Measurements from ENCODE around the gene ZNF579.
A peak's percentile ranks its signal among the peaks of the same experiment; 100 is the strongest.

ZNF579 gene, protein sequence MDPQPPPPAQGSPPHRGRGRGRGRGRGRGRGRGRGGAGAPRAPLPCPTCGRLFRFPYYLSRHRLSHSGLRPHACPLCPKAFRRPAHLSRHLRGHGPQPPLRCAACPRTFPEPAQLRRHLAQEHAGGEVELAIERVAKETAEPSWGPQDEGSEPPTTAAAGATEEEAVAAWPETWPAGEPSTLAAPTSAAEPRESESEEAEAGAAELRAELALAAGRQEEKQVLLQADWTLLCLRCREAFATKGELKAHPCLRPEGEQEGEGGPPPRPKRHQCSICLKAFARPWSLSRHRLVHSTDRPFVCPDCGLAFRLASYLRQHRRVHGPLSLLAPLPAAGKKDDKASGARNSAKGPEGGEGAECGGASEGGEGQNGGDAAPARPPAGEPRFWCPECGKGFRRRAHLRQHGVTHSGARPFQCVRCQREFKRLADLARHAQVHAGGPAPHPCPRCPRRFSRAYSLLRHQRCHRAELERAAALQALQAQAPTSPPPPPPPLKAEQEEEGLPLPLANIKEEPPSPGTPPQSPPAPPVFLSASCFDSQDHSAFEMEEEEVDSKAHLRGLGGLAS
- total RNA-seq: 5.8 reads per million, percentile 22 among the genes with 10 or more reads in this experiment

- peak; percentile 59 for DNase-seq
These were observed at the start of gene ZNF579 for GRCh38 chr19:55580628-55581144. Gene ZNF579, minus strand, starts transcription at chr19:55580848. Its CDS starts 1,209 bp downstream, at chr19:55579639.

- DNase-seq: peak; percentile 49
These were observed 45.7 kb upstream of the ZNF579 start for GRCh38 chr19:55626350-55626749.

DNA sequence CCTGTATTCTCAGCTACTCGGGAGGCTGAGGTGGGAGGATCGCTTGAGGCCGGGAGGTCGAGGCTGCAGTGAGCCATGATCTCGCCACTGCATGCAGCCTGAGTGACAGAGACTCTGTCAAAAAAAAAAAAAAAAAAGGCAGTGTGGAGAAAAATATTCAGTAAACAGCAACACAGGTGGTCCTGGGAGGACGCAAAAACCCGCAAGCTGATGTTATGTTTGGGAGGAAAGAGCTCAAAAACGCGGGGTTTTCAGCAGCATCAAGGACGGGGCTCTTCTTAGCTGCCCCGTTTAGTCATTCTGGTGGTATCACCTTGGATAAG lies 44.3 kb upstream of the ZNF579 start:
- DNase-seq: no peak

DNA sequence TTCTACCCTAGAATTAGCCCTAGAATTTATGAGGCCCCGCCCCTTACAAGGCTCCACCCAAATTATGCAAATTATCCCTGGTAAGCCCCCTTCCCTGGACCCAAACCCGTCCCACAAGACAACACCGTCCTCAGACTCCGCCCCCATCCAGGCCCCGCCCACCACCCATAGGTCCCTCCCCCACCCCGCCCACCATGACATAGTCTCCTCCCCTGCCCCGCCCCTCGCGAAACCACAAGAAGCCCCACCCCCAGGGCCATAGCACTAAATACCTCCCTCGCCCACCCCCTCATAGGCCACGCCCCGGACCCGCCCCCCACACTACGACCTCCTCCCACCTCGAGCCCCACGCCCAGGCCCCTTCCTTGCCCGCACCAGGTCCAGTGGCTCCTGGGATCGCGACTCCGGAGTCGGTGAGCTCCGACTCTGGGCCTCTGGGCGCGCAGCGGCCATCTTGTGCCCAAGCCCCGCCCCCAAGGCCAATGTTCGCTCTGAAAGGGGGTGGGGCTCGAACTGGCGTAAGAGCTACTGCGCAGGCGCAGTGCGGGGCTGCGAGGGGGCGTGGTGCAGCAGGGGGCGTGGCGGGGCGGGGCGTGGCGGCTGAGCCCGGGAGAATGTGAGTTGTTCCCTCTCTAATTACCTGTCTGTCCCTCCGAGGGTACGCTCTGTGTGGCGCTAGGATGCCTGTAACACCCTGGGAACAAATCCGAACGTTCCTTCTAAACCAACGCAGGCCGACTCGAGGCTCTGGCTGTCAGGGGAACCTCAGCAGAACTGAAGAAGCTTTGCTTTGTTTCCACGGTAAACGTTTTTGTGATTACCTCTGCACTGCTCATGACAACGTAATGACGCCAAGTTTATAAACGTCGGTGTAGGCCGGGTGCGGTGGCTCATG lies 43.7 kb upstream of the ZNF579 start, which contains the start of gene ZNF784:
TSS of gene ZNF784 (minus strand) at position 458 of the 895 bp plus-strand sequence. CDS start at position 453, 5 bp downstream.
- peak; percentile 93 for DNase-seq

DNA sequence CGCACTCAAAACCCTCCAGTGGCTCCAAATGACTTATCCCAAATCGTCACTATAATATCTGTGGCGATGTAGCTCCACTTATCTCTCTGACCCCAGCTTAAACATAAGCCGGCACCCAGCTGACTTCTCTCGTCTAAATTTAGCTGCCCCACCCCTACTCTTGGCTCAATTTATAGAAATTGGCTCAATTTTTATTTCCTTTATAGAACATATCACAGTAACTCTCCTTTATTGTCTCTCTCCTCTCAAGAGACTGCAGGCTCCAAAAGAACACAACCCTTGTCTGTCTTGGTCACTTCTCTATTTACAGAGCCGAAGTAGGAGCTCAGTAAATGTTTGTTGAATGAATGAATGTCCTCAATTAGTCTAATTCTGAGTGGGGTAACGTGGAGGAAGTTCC lies 42.9 kb upstream of the ZNF579 start:
- DNase-seq: no peak

GRCh38 chr19:55623130-55623529 lies 42.5 kb upstream of the ZNF579 start:
- no peak for DNase-seq

- no peak for DNase-seq
These were observed 41.8 kb upstream of the ZNF579 start for GRCh38 chr19:55622242-55622969.

GRCh38 chr19:55621673-55622231 lies 41.1 kb upstream of the ZNF579 start:
- no peak for DNase-seq

DNA sequence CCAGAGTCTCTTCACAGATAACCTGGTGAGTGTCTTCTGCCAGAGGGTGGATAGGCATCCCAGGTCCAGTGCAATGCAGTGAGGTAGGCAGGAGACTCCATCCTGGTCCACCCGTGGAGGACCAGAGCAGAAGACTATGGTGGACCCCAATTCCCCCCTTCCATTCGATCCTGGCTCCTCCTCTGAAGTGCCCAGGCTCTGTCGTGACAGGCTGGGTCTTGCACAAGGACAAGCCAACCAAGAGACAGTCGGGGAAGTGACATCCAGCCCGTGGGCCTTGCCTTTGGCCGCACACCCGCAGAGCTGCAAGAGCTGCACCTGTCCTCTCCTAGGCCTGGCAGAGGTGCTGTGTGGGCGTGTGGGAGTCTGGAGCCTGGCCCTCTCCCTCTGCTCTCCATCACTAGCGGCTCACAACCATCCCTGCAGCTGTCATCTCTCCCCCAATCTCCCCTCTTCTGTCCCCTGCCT lies 40.6 kb upstream of the ZNF579 start:
- DNase-seq: no peak

GRCh38 chr19:55620410-55621204 lies 40.0 kb upstream of the ZNF579 start:
- no peak for DNase-seq

DNA sequence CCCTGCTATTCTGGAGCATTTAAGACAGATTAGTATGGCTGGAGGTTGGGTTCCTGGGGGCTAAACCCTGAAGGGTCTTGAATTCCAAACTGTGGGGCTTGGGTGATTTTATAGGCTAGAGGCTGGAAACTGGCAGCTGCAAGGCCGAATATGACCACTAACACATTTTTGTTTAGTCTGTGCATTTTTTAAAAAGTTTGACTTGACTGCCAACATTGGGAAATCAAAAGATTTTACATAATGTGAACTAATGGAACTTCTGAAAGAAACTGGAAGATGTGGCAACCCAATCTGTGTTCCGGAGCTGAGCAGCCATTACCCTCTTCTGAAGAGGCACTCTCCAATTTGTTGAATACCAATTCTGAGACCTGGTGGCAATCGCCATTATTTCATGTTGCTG lies 38.6 kb upstream of the ZNF579 start:
- DNase-seq: no peak

DNA sequence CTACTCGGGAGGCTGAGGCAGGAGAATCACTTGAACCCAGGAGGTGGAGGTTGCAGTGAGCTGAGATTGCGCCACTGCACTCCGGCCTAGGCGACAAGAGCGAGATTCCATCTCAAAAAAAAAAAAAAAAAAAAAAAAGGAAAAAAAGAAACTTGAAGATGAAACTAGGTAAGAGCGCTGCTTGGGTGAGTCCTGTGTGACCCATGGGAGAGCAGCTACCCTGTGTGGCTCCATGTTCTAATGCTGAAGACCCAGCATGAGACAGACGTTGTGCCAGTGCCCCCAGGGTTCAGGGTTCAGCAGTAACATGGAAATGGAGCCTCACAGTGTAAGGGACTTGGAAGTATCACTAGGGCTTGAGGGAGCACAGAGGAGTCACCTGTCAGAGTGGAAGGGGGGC lies 37.8 kb upstream of the ZNF579 start:
- no peak for DNase-seq

GRCh38 chr19:55617426-55617825 lies 36.8 kb upstream of the ZNF579 start:
- no peak for DNase-seq

- no peak for DNase-seq
These were observed 35.8 kb upstream of the ZNF579 start for GRCh38 chr19:55616395-55616875.

GRCh38 chr19:55615543-55616394 lies 35.1 kb upstream of the ZNF579 start:
- no peak for DNase-seq

DNA sequence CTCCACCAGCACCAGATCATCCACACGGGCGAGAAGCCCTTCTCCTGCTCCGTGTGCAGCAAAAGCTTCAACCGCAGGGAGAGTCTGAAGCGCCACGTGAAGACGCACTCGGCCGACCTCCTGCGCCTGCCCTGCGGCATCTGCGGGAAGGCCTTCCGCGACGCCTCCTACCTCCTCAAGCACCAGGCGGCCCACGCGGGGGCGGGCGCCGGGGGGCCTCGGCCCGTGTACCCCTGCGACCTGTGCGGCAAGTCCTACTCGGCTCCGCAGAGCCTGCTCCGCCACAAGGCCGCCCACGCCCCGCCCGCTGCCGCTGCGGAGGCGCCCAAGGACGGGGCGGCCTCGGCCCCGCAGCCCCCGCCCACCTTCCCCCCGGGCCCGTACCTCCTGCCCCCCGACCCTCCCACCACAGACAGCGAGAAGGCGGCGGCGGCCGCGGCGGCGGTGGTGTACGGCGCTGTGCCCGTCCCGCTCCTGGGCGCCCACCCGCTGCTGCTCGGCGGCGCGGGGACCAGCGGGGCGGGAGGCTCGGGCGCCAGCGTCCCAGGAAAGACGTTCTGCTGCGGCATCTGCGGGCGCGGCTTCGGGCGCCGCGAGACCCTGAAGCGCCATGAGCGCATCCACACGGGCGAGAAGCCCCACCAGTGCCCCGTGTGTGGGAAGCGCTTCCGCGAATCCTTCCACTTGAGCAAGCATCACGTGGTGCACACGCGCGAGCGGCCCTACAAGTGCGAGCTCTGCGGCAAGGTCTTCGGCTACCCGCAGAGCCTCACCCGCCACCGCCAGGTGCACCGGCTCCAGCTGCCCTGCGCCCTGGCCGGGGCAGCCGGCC lies 34.3 kb upstream of the ZNF579 start:
- DNase-seq: no peak

DNA sequence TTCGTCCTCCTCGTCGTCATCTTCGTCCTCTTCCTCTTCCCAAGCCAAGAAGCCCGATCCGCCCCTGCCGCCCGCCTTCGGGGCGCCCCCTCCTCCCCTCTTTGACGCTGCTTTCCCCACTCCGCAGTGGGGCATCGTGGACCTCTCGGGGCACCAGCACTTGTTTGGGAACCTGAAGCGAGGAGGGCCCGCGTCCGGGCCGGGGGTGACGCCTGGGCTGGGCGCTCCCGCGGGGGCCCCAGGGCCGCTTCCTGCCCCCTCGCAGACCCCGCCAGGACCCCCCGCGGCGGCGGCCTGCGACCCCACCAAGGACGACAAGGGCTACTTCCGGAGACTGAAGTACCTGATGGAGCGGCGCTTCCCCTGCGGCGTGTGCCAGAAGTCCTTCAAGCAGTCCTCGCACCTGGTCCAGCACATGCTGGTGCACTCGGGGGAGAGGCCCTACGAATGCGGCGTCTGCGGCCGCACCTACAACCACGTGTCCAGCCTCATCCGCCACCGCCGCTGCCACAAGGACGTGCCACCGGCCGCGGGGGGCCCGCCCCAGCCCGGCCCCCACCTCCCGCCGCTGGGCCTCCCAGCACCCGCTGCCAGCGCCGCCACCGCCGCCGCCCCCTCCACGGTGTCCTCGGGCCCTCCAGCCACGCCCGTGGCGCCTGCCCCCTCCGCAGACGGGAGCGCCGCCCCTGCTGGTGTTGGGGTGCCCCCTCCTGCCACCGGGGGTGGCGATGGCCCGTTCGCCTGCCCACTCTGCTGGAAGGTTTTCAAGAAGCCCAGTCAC lies 33.5 kb upstream of the ZNF579 start:
- DNase-seq: no peak

DNA sequence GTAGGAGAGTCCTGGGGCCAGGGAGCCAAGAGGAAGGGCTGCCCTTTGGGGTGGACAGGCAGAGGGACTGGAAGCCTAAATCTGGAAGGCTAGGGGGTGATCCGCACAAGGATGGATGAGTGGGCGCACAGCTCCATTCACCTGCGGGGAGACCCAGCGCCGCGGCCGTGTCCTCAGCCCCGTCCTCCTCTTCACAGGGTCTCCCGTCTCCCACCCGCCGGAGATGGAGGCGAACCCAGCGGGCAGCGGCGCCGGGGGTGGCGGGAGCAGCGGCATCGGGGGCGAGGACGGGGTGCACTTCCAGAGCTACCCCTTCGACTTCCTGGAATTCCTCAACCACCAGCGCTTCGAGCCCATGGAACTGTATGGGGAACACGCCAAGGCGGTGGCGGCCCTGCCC lies 32.7 kb upstream of the ZNF579 start:
- DNase-seq: no peak
